HepG2 (cell line): Measurements from ENCODE around the gene SQSTM1. TPM values are rescaled to one million over a fixed set of nuclear protein-coding genes. Genes with fewer than 3 reads are reported as not detected.

ENCODE experiments used
- DNMT3B ChIP-seq: conservative IDR thresholded peaks from 2 replicates; pipeline ENCODE4 v1.6.1; 2016; ENCODE audit warnings: missing biosample characterization, control low read depth
- GABPA ChIP-seq, 2 experiments: IDR thresholded peaks; 2 replicates each; pipeline ENCODE4 v1.6.1; 2011 to 2016; ENCODE audit warnings: low read depth in 2 of 2, low read length in 1 of 2, missing biosample characterization in 1 of 2, missing genetic modification characterization in 1 of 2
- HNRNPUL1 ChIP-seq: fragments of 200-400 bp; formaldehyde crosslinking; IDR thresholded peaks from 2 replicates; pipeline ENCODE4 v1.6.1; 2017; ENCODE audit warnings: low read depth, mild to moderate bottlenecking, low read length, moderate library complexity
- MXI1 ChIP-seq: IDR thresholded peaks from 3 replicates; pipeline ENCODE4 v1.6.1; 2012; ENCODE audit warnings: low read depth, low read length, inconsistent platforms, borderline replicate concordance
- NCOA2 ChIP-seq: sonication (generic); formaldehyde crosslinking; IDR thresholded peaks from 2 replicates; pipeline ENCODE4 v1.8.0; 2022; ENCODE audit warnings: inconsistent platforms
- RAD21 ChIP-seq: fragments of 450-650 bp; formaldehyde crosslinking; IDR thresholded peaks from 2 replicates; pipeline ENCODE4 v1.5.0; 2020; ENCODE audit warnings: mild to moderate bottlenecking
- RARA ChIP-seq: IDR thresholded peaks from 2 replicates; pipeline ENCODE4 v1.6.1; 2016; ENCODE audit warnings: missing genetic modification reagents, missing compliant biosample characterization
- REL ChIP-seq: sonication (generic); formaldehyde crosslinking; conservative IDR thresholded peaks from 2 replicates; pipeline ENCODE4 v1.8.0; 2022; ENCODE audit warnings: mild to moderate bottlenecking, missing genetic modification reagents, moderate library complexity
- SRSF1 ChIP-seq: fragments of 200-400 bp; formaldehyde crosslinking; optimal IDR thresholded peaks from 2 replicates; pipeline ENCODE3; 2017; ENCODE audit warnings: mild to moderate bottlenecking, low read depth, low read length, moderate library complexity
- TARDBP ChIP-seq: sonication (generic); formaldehyde crosslinking; IDR thresholded peaks from 2 replicates; pipeline ENCODE4 v1.8.0; 2022; ENCODE audit warnings: mild to moderate bottlenecking, missing genetic modification reagents
- YY1 ChIP-seq: IDR thresholded peaks from 2 replicates; pipeline ENCODE4 v1.6.1; 2011; ENCODE audit warnings: low read length, low read depth, moderate library complexity, mild to moderate bottlenecking; ENCODE audit not compliant: insufficient read depth, insufficient replicate concordance
- ZNF468 ChIP-seq: sonication (generic); formaldehyde crosslinking; IDR thresholded peaks from 2 replicates; pipeline ENCODE4 v1.8.0; 2022; ENCODE audit warnings: mild to moderate bottlenecking, moderate library complexity, missing genetic modification reagents
- ZNF605 ChIP-seq: sonication (generic); formaldehyde crosslinking; IDR thresholded peaks from 2 replicates; pipeline ENCODE4 v1.8.0; 2022; ENCODE audit warnings: mild to moderate bottlenecking, missing genetic modification reagents
- ZNF691 ChIP-seq: sonication (generic); formaldehyde crosslinking; IDR thresholded peaks from 2 replicates; pipeline ENCODE4 v1.4.0; 2020; ENCODE audit warnings: missing genetic modification reagents, low read depth, mild to moderate bottlenecking, borderline replicate concordance
- ZNF75D ChIP-seq: sonication (generic); formaldehyde crosslinking; IDR thresholded peaks from 2 replicates; pipeline ENCODE4 v1.8.1; 2023; ENCODE audit warnings: missing genetic modification reagents, mild to moderate bottlenecking, borderline replicate concordance
- ZNF772 ChIP-seq: sonication (generic); formaldehyde crosslinking; IDR thresholded peaks from 2 replicates; pipeline ENCODE4 v1.5.0; 2020; ENCODE audit warnings: mild to moderate bottlenecking, missing genetic modification reagents
- ZNF788 ChIP-seq: sonication (generic); formaldehyde crosslinking; IDR thresholded peaks from 2 replicates; pipeline ENCODE4 v1.5.0; 2020; ENCODE audit warnings: mild to moderate bottlenecking, missing genetic modification reagents, borderline replicate concordance
- ZNF878 ChIP-seq: sonication (generic); formaldehyde crosslinking; IDR thresholded peaks from 2 replicates; pipeline ENCODE4 v1.8.1; 2023; ENCODE audit warnings: mild to moderate bottlenecking, missing genetic modification reagents, moderate library complexity
- polyA plus RNA-seq, 8 experiments: library from polyadenylated mRNA; depleted of rRNA in 3 of 8; stranded (reverse) in 7 of 8; unstranded in 1 of 8; fragments of >200 nt; fragmentation: Illumina TruSeq in 4 of 8; extraction: Trizol in 4 of 8; gene quantifications; 2 replicates each; pipeline versions ENCODE4 v1.2.1 to v1.2.3, GENCODE V29; 2011 to 2016; ENCODE audit warnings: low read depth in 4 of 8, missing spikeins in 1 of 8, mixed read lengths in 1 of 8; ENCODE audit not compliant: insufficient read depth in 1 of 8
- total RNA-seq, 5 experiments: library from RNA; depleted of rRNA; stranded (reverse); fragments of >200 nt; fragmentation: Illumina TruSeq; extraction: Trizol; gene quantifications; 2 replicates each; pipeline ENCODE4 v1.2.3, GENCODE V29; 2016; ENCODE audit warnings: low read depth in 1 of 5
- TF ChIP-seq, protein P1 (sequence below): sonication (generic); formaldehyde crosslinking; IDR thresholded peaks from 2 replicates; pipeline ENCODE4 v1.4.0; 2020; ENCODE audit warnings: missing genetic modification reagents, mild to moderate bottlenecking, borderline replicate concordance
- TF ChIP-seq, protein P2 (sequence below): sonication (generic); formaldehyde crosslinking; IDR thresholded peaks from 2 replicates; pipeline ENCODE4 v1.4.0; 2020; ENCODE audit warnings: missing genetic modification reagents
- TF ChIP-seq, protein P3 (sequence below): sonication (generic); formaldehyde crosslinking; IDR thresholded peaks from 2 replicates; pipeline ENCODE4 v1.4.0; 2020; ENCODE audit warnings: missing genetic modification reagents
- TF ChIP-seq, protein P4 (sequence below): sonication (generic); formaldehyde crosslinking; IDR thresholded peaks from 2 replicates; pipeline ENCODE4 v1.9.0; 2022; ENCODE audit warnings: missing genetic modification reagents, mild to moderate bottlenecking, borderline replicate concordance

Gene SQSTM1
- total and polyA plus RNA-seq, 2 of the 13 experiments (the other 11 are each of a cell fraction or from before 2014, with no cell fraction given), result 90.9 to 160 TPM

- TF ChIP-seq YY1 (no peak), MXI1 (no peak), TARDBP (CRISPR knock-in tag) (no peak), ZNF691 (no peak), REL (CRISPR knock-in tag) (no peak), NCOA2 (CRISPR knock-in tag) (0 out of 2 replicates have a peak, but pooled peaks have one; percentile 32), RARA (CRISPR knock-in tag) (peak; percentile 77), ZNF772 (no peak), DNMT3B (CRISPR knock-in tag) (no peak), ZNF468 (CRISPR knock-in tag) (no peak), HNRNPUL1 (no peak), ZNF75D (CRISPR knock-in tag) (no peak), SRSF1 (no peak), ZNF605 (CRISPR knock-in tag) (no peak), ZNF878 (no peak), ZNF788 (CRISPR knock-in tag) (no peak; the same call in 1 of the 2 replicates), RAD21 (peak; percentile 25; the same call in 1 of the 2 replicates), GABPA (IDR thresholded peaks at IDR 0.05; ENCODE audit: low read depth, low read length) (no peak), GABPA (CRISPR knock-in tag; IDR thresholded peaks at IDR 0.05; ENCODE audit: low read depth) (0 out of 2 replicates have a peak, but pooled peaks have one; percentile 15)
- TF ChIP-seq, protein P1, sequence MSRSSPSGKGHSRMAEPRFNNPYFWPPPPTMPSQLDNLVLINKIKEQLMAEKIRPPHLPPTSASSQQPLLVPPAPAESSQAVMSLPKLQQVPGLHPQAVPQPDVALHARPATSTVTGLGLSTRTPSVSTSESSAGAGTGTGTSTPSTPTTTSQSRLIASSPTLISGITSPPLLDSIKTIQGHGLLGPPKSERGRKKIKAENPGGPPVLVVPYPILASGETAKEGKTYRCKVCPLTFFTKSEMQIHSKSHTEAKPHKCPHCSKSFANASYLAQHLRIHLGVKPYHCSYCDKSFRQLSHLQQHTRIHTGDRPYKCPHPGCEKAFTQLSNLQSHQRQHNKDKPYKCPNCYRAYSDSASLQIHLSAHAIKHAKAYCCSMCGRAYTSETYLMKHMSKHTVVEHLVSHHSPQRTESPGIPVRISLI (CRISPR knock-in tag), result no peak
- TF ChIP-seq, protein P2, sequence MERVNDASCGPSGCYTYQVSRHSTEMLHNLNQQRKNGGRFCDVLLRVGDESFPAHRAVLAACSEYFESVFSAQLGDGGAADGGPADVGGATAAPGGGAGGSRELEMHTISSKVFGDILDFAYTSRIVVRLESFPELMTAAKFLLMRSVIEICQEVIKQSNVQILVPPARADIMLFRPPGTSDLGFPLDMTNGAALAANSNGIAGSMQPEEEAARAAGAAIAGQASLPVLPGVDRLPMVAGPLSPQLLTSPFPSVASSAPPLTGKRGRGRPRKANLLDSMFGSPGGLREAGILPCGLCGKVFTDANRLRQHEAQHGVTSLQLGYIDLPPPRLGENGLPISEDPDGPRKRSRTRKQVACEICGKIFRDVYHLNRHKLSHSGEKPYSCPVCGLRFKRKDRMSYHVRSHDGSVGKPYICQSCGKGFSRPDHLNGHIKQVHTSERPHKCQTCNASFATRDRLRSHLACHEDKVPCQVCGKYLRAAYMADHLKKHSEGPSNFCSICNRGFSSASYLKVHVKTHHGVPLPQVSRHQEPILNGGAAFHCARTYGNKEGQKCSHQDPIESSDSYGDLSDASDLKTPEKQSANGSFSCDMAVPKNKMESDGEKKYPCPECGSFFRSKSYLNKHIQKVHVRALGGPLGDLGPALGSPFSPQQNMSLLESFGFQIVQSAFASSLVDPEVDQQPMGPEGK (CRISPR knock-in tag), result no peak
- TF ChIP-seq, protein P3, sequence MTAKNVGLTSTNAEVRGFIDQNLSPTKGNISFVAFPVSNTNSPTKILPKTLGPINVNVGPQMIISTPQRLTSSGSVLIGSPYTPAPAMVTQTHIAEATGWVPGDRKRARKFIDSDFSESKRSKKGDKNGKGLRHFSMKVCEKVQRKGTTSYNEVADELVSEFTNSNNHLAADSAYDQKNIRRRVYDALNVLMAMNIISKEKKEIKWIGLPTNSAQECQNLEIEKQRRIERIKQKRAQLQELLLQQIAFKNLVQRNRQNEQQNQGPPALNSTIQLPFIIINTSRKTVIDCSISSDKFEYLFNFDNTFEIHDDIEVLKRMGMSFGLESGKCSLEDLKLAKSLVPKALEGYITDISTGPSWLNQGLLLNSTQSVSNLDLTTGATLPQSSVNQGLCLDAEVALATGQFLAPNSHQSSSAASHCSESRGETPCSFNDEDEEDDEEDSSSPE (CRISPR knock-in tag), result no peak
- TF ChIP-seq, protein P4, sequence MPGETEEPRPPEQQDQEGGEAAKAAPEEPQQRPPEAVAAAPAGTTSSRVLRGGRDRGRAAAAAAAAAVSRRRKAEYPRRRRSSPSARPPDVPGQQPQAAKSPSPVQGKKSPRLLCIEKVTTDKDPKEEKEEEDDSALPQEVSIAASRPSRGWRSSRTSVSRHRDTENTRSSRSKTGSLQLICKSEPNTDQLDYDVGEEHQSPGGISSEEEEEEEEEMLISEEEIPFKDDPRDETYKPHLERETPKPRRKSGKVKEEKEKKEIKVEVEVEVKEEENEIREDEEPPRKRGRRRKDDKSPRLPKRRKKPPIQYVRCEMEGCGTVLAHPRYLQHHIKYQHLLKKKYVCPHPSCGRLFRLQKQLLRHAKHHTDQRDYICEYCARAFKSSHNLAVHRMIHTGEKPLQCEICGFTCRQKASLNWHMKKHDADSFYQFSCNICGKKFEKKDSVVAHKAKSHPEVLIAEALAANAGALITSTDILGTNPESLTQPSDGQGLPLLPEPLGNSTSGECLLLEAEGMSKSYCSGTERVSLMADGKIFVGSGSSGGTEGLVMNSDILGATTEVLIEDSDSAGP, result no peak
These were observed 4.0 kb downstream of the SQSTM1 start (continued) for GRCh38 chr5:179824745-179825112.
